Stimulated activated CD8-positive, alpha-beta memory T cell treated with anti-CD3 and anti-CD28 coated beads, Interleukin-7, amount 100 ng/mL, for 48 hours (primary cell): Measurements from ENCODE around the gene SART3.

Source experiments
- DNase-seq, 2 donors: peaks; one replicate each; pipeline ENCODE4 v3.0.0-alpha.2; 2020; ENCODE audit warnings: low read depth in 1 of 2; ENCODE audit errors: extremely low read depth in 1 of 2

SART3 gene

DNA sequence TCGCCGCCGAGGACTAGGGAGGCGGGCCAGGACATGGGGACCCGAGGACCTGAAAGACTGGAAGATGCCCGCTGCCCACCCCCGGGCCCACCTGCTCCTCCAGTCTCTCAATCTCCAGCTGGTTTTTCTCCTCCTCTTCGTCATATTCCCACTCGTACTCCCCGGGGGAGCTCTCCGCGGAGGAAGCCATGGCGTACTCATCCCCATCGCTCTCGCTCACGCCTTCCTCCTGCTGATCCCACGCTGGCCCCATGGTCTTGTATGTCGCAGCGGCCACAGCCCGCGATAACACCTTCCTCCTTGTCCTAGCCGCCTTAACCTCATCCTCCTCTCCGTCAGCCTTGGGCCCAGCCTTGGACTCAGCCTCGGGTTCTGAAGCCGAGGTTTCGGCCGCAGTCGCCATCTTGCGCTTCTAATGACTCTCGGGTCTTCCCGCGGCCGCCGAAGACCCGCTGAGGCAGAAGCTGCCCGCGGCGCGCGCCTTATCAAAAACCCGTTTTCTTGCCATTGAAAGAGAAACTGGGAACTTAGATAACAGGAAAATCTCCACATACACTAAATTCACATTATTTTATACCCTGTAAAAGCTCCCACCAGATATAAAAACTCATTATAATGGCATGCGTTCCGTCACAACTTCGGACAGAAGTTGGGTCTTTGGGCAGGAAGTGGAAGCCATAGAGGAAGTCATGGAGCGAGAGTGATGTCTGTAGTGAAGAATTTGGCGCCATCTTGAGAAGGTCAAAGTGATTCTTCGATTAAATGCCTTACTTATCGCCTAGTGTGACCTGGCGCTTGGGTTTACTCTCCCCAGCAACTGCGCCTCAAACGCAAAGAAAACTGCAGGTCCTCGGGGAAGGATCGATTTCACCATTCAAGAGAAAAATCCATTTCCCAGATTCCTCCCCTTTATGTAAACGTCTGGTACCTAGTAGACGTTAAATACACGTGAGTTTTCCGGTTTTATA, at the start of gene SART3:
Gene SART3 (minus strand): TSS at position 422 of the 968 bp plus-strand sequence. CDS start 19 bp downstream, at position 403.
- DNase-seq, result peak; percentile 69 to 72

- no peak for DNase-seq
These were observed 49.4 kb upstream of the SART3 start for GRCh38 chr12:108610336-108610815.

DNA sequence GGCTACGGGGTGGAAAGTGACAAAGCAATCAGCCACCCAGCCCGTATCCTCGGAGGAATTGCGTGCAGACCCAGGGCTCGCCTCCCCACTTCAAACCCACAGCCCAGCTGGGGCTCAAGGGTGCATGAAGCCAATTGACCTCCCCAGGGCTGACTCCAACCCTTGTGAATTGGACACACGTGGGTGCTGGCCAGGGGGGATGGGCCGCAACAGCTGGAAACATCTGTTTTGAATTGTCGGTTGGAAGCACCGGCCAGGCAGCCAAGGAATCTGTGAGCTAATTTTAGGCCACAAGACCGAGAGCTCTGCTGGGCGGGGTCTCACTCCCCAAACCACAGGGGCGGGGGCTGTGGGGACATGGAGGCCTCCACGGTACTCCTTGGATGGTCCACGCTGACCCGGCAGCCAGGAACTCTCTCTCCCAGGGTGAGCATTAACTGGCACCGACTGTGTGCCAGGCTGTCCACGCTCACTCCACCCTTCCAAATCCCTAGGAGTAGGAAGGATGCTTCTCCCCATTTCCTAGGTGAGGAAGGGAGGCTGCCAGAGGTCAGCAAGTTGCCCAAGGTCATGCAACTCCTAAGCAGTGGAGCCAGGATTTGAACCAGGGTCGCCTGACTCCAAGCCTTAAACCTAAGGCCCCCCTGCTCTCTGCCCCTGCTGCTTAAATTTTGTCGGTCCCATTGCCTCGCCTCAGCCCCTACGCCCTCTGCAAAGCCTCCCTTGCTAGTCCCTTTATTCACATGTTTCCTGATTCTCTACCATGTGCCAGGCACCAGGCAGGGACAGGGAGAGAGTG, 48.8 kb upstream of the SART3 start:
- DNase-seq, result no peak

DNA sequence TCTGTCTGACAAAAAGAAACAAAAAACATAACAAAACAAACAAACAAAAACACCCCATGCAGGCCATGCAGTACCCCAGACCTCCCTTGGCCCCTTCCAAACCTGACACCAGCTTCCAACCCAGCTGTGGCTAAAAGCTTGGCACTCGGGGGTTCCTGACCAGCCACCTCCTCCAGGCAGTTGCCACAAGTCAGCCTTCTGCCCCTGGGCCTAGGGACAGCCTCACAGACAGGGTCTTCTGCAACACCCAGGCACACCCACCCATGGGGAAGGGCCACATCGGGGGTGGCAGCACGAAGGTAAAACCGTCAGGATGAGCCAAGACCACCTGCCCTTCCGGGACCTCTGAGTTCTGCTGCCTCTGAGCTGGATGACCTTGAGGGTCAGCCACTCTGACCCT, 47.6 kb upstream of the SART3 start:
- DNase-seq, result no peak

DNA sequence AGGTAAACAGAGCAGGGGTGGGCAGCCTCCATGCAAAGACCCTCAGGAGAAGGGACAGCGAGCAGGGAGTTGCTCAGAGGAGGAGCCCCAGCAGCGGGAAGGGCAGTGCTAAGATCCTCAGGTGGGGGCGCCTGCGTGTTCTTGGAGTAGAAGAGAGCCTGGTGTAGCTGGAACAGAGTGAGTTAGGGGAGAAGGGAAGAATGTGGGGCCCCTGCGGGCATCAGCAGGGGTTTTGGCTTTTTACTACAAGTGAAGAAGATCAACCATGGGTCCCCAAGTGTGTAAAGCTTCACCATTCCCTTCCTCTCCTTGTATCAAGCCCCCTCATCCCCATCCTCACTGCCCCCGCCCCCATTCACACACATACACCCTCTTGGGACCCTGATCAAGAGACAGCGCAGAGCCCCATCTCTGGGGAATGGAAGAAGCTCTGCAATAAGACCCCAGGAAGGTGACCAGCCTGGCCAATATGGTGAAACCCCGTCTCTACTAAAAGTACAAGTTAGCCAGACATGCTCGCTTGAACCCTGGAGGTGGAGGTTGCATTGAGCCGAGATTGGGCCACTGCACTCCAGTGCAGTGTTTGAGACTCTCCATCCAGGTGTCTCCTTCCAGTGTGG, 47.1 kb upstream of the SART3 start:
- no peak for DNase-seq

GRCh38 chr12:108606492-108606891, 45.5 kb upstream of the SART3 start:
- DNase-seq, result no peak

- no peak for DNase-seq
These were observed 44.9 kb upstream of the SART3 start for GRCh38 chr12:108605690-108606406.

DNA sequence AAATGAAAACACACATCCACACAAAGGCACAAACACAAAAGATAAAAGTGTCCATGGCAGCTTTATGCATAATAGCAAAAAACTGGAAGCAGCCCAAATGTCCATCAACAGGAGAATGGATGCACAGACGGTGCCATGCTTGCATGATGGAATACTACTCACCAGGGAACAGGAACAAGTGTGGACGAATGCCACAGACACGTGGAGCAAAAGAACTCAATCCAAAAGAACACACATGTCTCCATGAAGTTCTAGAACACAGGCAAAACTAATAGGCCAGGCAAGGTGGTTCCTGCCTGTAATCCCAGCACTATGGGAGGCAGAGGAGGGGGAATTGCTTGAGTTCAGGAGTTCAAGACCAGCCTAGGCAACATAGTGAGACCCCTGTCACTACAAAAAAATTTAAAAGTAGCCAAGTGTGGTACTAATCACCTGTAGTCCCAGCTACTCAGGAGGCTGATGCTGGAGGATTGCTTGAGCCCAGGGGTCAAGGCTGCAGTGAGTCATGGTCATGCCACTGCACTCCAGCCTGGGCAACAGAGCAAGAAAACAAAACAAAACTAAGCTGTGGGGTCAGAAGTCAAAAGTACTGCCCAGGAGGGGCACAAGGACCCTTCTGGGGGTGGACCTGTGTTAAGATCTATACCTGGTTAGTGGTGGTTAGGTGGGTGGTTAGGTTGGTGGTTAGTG, 44.2 kb upstream of the SART3 start:
- DNase-seq, result no peak

GRCh38 chr12:108604208-108604941, 43.4 kb upstream of the SART3 start:
- DNase-seq, result no peak

DNA sequence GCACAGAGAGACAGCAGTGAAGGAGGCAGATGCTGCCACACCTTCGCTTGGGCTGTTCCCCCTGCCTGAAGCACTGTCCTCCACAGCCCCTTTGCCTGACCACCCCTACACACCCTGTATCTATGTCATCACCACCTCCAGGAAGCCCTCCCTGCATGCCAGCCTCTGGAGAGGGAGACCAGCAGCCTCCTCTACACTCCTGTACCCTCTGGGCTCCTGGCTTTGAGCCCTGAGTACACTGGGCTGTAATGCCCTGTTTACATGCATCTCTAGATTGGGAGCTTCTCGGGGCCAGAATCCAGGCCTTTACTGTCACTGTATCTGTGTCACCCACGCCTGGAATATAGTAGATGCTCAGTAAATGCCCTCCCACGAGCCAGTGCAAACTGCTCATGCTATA, 42.8 kb upstream of the SART3 start:
- DNase-seq, result no peak

DNA sequence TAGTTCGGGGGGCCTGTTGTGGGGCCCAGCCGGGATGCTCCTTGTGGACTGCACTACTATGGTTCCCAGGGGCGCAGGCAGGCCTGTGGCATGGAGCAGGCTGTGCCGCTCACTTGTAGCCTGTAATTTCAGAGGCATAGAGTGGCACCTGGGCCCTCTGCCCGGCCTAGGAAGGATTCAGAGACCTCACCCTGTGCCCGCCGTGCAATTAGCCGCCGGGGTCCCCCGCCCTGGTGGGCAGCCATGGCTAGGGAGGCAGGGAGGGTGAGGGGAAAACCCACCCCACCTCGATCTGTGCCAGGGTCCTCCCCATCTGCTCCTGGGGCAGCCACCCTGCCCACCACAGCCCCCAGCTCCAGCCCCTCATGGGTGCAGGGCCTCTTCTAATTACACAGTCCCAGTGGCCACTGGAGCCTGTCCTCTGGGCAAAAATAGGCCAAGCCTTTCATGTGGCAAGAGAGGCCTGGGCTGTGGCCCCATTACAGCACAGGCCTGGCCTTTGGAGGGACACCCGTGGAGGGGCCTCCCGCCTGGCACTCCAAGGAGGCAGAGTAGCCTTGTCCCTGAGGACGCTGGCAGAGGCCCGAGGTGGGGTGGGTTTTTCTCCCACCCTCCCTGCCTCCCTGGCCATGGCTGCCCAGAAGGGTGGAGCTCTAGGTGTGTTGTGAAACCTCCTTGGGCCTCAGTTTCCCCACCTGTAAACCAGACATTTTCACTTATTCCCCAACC, 42.2 kb upstream of the SART3 start:
- no peak for DNase-seq

GRCh38 chr12:108602209-108602705, 41.3 kb upstream of the SART3 start:
- DNase-seq, result no peak

DNA sequence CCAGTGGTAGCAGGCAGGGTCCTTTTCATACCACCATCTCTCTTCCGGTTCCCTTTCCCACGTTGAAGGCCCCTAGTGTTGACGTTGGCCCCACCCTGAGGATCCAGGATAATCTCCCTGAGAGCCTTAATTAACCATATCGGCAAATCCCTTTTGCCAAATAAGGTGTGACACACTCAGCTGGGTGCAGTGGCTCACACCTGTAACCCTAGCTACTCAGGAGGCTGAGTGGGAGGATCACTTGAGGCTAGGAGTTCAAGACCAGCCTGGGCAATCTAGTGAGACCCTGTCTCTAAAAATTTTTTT, 39.7 kb upstream of the SART3 start:
- no peak for DNase-seq

DNA sequence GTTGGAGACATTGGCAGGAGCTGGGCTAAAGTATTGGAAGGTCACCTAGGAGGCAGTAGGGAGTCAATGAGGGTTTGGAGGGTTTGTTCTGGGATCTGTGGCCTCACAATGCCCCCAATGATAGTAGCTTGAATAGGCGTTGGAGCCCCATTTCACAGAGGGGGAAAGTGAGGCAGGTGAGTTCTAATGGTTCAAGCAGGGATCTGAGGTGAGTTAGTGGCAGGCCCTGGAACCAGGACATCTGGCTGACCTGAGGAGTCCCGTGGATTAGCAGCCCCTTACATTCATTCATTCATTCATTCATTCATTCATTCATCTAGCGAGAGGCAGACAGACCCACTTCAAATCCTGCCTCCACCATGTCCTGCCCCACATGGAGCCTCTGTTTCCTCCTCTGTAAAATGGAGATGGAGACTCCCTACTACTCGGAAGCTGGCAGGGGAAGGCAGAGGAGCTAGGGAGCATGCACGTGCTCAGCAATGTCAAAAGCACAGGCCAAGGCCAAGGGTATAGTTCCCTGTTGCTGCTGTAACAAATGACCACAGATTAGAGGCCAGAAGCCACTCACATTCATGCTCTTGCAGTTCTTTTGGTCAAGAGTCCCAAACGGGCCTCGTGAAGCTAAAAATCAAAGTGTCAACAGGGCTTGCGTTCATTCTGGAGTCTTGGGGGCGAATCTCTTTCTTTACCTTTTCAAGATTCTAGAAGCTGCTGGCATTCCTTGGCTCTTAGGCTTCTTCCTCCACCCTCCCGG, 39.2 kb upstream of the SART3 start:
- DNase-seq, result no peak

- no peak for DNase-seq
These were observed 38.6 kb upstream of the SART3 start for GRCh38 chr12:108599541-108599940.

DNA sequence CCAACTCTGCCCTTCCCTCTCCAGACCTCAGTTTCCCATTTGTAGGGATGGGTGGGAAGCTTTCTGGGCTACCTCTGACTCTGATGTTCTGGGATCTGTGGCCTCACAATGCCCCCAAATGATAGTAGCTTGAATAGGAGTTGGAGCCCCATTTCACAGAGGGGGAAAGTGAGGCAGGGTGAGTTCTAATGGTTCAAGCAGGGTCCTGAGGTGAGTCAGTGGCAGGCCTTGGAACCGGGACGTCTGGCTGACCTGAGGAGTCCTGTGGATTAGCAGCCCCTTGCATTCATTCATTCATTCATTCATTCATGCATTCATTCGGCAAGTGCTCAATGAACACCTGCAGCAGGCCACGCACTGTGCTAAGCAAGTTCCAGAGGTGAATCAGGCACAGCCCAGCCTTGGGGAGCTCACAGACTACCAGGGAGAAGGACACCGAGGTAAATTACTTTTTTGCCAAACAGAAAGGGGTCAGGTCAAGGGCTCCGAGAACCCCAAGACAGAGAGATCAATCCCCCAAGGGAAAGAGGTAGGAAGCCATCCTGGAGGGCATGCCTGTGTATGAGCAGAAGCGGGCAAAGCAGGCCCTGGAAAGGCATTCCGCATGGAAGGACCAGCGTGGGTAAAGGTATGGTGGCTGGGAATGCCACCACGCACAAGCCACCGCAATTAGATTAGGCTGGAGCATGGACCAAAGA, 37.7 kb upstream of the SART3 start:
- no peak for DNase-seq
